ENCODE results near the gene GPR17. TPM values are rescaled to one million over a fixed set of nuclear protein-coding genes. Genes with fewer than 3 reads are reported as not detected.

The GPR17 gene
- total RNA-seq, 1 experiment from 2014 or later, result not detected

DNA sequence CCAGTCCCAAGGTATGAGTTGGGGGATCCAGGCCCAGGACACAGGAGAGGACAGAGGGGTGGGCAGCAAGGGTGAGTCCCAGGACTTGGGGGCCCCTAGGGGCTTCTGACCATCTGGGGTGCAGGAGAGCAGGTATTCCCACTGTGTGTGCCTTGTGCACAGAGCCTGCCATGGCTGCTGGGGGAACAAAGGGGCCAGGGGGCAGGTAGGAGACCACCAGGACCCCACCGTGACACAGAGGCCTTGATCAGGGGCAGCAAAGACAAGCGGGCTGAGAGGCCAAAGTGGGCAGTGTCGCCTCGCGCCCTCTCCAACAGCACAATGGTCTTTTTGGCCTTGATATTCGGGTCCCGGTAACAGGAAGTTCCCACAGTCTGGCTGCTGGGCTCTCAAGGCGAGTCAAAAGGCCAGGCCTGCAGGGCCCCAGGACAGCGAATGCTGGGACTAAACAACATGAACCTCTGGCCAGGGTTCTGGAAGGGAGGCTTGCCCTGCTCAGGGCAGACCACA, 12.3 kb upstream of the GPR17 start:
- Histone ChIP-seq H3K36me3 (ENCODE audit: control insufficient read depth, insufficient read depth, low read length) (no peaks in the 10 kb centered on the region), H3K27ac (ENCODE audit: low read length) (no peak overlapping the region), H3K4me3 (ENCODE audit: low read depth in 2 of 2, low read length in 2 of 2) (no peak overlapping the region), H3K9me3 (ENCODE audit: control insufficient read depth, insufficient read depth, low read depth, low read length) (no peaks in the 10 kb centered on the region), H3K4me1 (ENCODE audit: control insufficient read depth, insufficient read depth, low read length) (peaks cover 10% of the 10 kb centered on the region), H3K27me3 (ENCODE audit: control insufficient read depth, insufficient read depth, low read length) (no peaks in the 10 kb centered on the region)
- no peak for TF ChIP-seq POLR2AphosphoS5 (IDR thresholded peaks at IDR 0.05; ENCODE audit: low read depth, low read length)
- TF ChIP-seq, protein P1, sequence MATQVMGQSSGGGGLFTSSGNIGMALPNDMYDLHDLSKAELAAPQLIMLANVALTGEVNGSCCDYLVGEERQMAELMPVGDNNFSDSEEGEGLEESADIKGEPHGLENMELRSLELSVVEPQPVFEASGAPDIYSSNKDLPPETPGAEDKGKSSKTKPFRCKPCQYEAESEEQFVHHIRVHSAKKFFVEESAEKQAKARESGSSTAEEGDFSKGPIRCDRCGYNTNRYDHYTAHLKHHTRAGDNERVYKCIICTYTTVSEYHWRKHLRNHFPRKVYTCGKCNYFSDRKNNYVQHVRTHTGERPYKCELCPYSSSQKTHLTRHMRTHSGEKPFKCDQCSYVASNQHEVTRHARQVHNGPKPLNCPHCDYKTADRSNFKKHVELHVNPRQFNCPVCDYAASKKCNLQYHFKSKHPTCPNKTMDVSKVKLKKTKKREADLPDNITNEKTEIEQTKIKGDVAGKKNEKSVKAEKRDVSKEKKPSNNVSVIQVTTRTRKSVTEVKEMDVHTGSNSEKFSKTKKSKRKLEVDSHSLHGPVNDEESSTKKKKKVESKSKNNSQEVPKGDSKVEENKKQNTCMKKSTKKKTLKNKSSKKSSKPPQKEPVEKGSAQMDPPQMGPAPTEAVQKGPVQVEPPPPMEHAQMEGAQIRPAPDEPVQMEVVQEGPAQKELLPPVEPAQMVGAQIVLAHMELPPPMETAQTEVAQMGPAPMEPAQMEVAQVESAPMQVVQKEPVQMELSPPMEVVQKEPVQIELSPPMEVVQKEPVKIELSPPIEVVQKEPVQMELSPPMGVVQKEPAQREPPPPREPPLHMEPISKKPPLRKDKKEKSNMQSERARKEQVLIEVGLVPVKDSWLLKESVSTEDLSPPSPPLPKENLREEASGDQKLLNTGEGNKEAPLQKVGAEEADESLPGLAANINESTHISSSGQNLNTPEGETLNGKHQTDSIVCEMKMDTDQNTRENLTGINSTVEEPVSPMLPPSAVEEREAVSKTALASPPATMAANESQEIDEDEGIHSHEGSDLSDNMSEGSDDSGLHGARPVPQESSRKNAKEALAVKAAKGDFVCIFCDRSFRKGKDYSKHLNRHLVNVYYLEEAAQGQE (IDR thresholded peaks at IDR 0.05; ENCODE audit: insufficient read depth in 1 of 2, low read depth in 2 of 2, low read length in 1 of 2), result no peak
- no peak for TF ChIP-seq TCF7L2 (IDR thresholded peaks at IDR 0.05; ENCODE audit: low read depth, low read length)
- TF ChIP-seq, protein P2, sequence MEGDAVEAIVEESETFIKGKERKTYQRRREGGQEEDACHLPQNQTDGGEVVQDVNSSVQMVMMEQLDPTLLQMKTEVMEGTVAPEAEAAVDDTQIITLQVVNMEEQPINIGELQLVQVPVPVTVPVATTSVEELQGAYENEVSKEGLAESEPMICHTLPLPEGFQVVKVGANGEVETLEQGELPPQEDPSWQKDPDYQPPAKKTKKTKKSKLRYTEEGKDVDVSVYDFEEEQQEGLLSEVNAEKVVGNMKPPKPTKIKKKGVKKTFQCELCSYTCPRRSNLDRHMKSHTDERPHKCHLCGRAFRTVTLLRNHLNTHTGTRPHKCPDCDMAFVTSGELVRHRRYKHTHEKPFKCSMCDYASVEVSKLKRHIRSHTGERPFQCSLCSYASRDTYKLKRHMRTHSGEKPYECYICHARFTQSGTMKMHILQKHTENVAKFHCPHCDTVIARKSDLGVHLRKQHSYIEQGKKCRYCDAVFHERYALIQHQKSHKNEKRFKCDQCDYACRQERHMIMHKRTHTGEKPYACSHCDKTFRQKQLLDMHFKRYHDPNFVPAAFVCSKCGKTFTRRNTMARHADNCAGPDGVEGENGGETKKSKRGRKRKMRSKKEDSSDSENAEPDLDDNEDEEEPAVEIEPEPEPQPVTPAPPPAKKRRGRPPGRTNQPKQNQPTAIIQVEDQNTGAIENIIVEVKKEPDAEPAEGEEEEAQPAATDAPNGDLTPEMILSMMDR (IDR thresholded peaks at IDR 0.05), result no peak
- no peak for TF ChIP-seq SIN3A (IDR thresholded peaks at IDR 0.05; ENCODE audit: borderline replicate concordance, insufficient read depth, low read depth, low read length)
- in situ Hi-C loops (cut with HindIII; ENCODE audit: low pct_unique_long_range_greater_than_20kb, low sequenced_read_pairs) (no loop called here), intact Hi-C loops (cut with micrococcal nuclease; ENCODE audit: unreplicated experiment) (no loop called here)
- BruUV-seq (replicated peaks), result no TSS peak
- CTCF ChIA-PET, result no interaction called here
- ATAC-seq (no peak), DNase-seq (ENCODE audit: low read depth, low spot score) (no peak)
- POLR2A ChIA-PET, result no interaction called here

DNA sequence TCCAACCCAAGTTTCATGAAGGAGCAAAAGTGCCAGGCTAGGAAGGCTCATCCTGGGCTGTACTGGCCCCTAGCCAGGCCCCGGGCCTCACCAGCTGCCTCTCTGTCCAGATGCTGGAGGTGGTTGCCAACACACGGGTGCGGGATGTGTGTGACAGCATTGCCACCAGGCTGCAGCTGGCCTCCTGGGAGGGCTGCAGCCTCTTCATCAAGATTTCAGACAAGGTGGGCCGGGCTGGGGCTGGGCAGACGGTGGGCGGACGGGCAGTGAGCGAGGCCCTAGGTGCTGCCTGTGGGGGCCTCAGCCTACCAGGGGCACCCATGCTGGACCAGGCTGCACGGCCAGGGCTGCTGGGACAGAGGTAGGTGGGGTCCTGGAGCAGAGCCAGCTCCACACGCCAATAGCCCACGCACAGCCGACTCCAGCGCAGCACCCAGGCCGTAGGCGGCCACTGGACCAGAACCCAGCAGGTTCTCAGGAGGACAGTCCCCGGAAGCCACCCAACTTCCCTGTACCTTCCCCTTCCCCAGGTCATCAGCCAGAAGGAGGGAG, 11.8 kb upstream of the GPR17 start:
- ChIA-PET POLR2A (no interaction called here), CTCF (no interaction called here)
- H3K36me3 ChIP-seq (ENCODE audit: control insufficient read depth, insufficient read depth, low read length), result no peaks in the 10 kb centered on the region
- intact Hi-C loops (cut with micrococcal nuclease; ENCODE audit: unreplicated experiment), result no loop called here
- no peak for ATAC-seq
- H3K27ac ChIP-seq (ENCODE audit: low read length), result no peak overlapping the region
- in situ Hi-C loops (cut with HindIII; ENCODE audit: low pct_unique_long_range_greater_than_20kb, low sequenced_read_pairs), result no loop called here
- DNase-seq (ENCODE audit: low read depth, low spot score), result no peak
- no peaks in the 10 kb centered on the region for H3K9me3 ChIP-seq (ENCODE audit: control insufficient read depth, insufficient read depth, low read depth, low read length)
- no TSS peak for BruUV-seq (replicated peaks)
- no peak for TF ChIP-seq SIN3A (IDR thresholded peaks at IDR 0.05; ENCODE audit: borderline replicate concordance, insufficient read depth, low read depth, low read length)
- TF ChIP-seq, protein P1 (IDR thresholded peaks at IDR 0.05; ENCODE audit: insufficient read depth in 1 of 2, low read depth in 2 of 2, low read length in 1 of 2), result no peak
- TF ChIP-seq, protein P2 (IDR thresholded peaks at IDR 0.05), result no peak
- no peak for TF ChIP-seq POLR2AphosphoS5 (IDR thresholded peaks at IDR 0.05; ENCODE audit: low read depth, low read length)
- TF ChIP-seq TCF7L2 (IDR thresholded peaks at IDR 0.05; ENCODE audit: low read depth, low read length), result no peak
- H3K27me3 ChIP-seq (ENCODE audit: control insufficient read depth, insufficient read depth, low read length), result no peaks in the 10 kb centered on the region
- no peak overlapping the region for H3K4me3 ChIP-seq (ENCODE audit: low read depth in 2 of 2, low read length in 2 of 2)
- peaks cover 10% of the 10 kb centered on the region for H3K4me1 ChIP-seq (ENCODE audit: control insufficient read depth, insufficient read depth, low read length)
